ENCODE data around the gene LAS1L.

DNA sequence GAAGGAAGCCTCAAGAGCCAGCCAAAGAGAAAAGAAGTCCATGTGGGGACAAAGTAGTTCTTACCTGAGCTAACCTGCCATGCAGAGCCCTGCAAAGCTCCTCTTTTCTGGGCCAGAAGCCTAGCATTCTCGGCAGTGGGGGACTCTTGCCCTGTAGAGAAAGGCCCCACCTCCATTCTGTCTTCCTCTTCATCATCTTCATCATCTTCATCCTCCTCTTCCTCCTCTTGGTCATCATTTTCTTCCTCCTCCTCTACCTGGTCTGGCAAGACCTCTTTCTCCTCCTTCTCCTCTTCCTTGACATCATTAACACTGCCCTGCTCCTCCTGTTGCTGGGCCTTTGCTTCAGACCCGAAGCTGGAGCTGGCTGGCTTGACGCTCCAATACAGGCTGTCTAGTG is 16.7 kb downstream of the LAS1L start:
- TF ChIP-seq, protein P1, sequence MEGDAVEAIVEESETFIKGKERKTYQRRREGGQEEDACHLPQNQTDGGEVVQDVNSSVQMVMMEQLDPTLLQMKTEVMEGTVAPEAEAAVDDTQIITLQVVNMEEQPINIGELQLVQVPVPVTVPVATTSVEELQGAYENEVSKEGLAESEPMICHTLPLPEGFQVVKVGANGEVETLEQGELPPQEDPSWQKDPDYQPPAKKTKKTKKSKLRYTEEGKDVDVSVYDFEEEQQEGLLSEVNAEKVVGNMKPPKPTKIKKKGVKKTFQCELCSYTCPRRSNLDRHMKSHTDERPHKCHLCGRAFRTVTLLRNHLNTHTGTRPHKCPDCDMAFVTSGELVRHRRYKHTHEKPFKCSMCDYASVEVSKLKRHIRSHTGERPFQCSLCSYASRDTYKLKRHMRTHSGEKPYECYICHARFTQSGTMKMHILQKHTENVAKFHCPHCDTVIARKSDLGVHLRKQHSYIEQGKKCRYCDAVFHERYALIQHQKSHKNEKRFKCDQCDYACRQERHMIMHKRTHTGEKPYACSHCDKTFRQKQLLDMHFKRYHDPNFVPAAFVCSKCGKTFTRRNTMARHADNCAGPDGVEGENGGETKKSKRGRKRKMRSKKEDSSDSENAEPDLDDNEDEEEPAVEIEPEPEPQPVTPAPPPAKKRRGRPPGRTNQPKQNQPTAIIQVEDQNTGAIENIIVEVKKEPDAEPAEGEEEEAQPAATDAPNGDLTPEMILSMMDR (IDR thresholded peaks at IDR 0.05), result no peak
- no peak for TF ChIP-seq POLR2A (IDR thresholded peaks at IDR 0.05)
